ENCODE measurements around the gene UBQLN4.

DNA sequence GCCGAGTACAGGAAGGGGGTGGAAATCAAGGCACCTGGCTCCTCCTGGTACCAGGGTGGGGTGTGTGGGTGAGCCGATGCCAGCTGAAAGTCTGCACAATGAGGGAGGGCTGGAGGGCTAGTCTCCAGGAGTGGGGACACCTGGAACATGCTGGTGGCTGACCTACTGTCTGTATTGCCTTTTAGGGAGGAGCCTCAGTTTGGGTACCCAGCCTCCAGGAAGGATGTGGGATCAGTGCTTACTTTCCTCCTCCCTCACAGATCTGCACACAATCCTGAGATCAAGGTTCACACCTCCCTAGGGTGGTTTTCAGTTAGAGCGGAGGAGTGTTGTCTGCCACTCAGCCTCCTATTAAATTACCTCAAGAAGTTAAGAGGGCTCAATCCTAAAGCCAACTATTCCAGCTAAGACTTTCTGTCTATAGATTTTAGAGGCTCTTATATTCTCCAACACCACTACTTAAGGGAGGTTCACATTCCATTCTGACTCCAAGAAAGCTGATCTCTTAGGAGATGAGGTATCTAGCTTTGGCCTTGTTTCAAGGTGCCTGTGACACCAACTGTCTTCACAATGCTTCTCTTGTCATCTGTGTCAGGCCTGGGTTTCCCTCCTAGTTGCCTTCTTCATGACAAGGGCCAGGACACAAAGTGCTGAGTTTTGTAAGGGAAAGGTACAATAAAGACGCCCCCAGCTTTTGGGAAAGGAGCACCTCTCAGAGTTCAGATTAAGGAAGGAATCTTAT is 48.6 kb downstream of the UBQLN4 start:
- TF ChIP-seq, protein P1, sequence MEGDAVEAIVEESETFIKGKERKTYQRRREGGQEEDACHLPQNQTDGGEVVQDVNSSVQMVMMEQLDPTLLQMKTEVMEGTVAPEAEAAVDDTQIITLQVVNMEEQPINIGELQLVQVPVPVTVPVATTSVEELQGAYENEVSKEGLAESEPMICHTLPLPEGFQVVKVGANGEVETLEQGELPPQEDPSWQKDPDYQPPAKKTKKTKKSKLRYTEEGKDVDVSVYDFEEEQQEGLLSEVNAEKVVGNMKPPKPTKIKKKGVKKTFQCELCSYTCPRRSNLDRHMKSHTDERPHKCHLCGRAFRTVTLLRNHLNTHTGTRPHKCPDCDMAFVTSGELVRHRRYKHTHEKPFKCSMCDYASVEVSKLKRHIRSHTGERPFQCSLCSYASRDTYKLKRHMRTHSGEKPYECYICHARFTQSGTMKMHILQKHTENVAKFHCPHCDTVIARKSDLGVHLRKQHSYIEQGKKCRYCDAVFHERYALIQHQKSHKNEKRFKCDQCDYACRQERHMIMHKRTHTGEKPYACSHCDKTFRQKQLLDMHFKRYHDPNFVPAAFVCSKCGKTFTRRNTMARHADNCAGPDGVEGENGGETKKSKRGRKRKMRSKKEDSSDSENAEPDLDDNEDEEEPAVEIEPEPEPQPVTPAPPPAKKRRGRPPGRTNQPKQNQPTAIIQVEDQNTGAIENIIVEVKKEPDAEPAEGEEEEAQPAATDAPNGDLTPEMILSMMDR (IDR thresholded peaks at IDR 0.05; ENCODE audit: low read length): no peak
- TF ChIP-seq EZH2phosphoT487 (IDR thresholded peaks at IDR 0.05; ENCODE audit: low read length) (no peak), EZH2 (optimal IDR thresholded peaks at IDR 0.05; ENCODE audit: low read depth, low read length) (no peak)

Measured in MM.1S (cell line).